Trophoblast cell (in vitro differentiated cells and primary cell): Measurements from ENCODE around the gene PAX7.

Experiments
- DNase-seq, 2 donors: peaks; one replicate each; pipeline ENCODE4 v3.0.0-alpha.2; 2016
- H2AFZ ChIP-seq: 2 replicates; pipeline ENCODE4 v1.6.1; 2013; ENCODE audit warnings: low read length, moderate library complexity, mild to moderate bottlenecking; ENCODE audit not compliant: insufficient read depth, poor library complexity
- H2AK5ac ChIP-seq: 2 replicates; pipeline ENCODE4 v1.6.1; 2013; ENCODE audit warnings: mild to moderate bottlenecking, low read length
- H2BK120ac ChIP-seq: 2 replicates; pipeline ENCODE4 v1.6.1; 2013; ENCODE audit warnings: low read length, mild to moderate bottlenecking, moderate library complexity; ENCODE audit not compliant: insufficient read depth, poor library complexity
- H2BK12ac ChIP-seq: 2 replicates; pipeline ENCODE4 v1.6.1; 2013; ENCODE audit warnings: mild to moderate bottlenecking, low read length, moderate library complexity
- H2BK5ac ChIP-seq: 2 replicates; pipeline ENCODE4 v1.6.1; 2013; ENCODE audit warnings: low read length, low read depth, moderate library complexity, mild to moderate bottlenecking; ENCODE audit not compliant: poor library complexity
- H3K14ac ChIP-seq: 2 replicates; pipeline ENCODE4 v1.6.1; 2013; ENCODE audit warnings: mild to moderate bottlenecking, low read length
- H3K18ac ChIP-seq: 2 replicates; pipeline ENCODE4 v1.6.1; 2013; ENCODE audit warnings: mild to moderate bottlenecking, low read length
- H3K23ac ChIP-seq: 2 replicates; pipeline ENCODE4 v1.6.1; 2013; ENCODE audit warnings: low read length
- H3K27ac ChIP-seq: 2 replicates; pipeline ENCODE4 v1.5.1; 2013; ENCODE audit warnings: low read depth, mild to moderate bottlenecking, inconsistent platforms, low read length, moderate library complexity
- H3K27me3 ChIP-seq: 2 replicates; pipeline ENCODE4 v1.6.1; 2013; ENCODE audit warnings: inconsistent platforms, mild to moderate bottlenecking, low read length, moderate library complexity; ENCODE audit not compliant: insufficient read depth
- H3K36me3 ChIP-seq, 2 experiments: 1 replicate in 1 of 2; 2 replicates in 1 of 2; pipeline ENCODE4 v1.6.1; 2013; ENCODE audit warnings: low read length in 2 of 2, mild to moderate bottlenecking in 2 of 2, moderate library complexity in 1 of 2; ENCODE audit not compliant: insufficient read depth in 2 of 2, control insufficient read depth in 1 of 2
- H3K4ac ChIP-seq: 2 replicates; pipeline ENCODE4 v1.6.1; 2013; ENCODE audit warnings: low read depth, mild to moderate bottlenecking, low read length, moderate library complexity
- H3K4me1 ChIP-seq, 2 experiments: 1 replicate in 1 of 2; 2 replicates in 1 of 2; pipeline ENCODE4 v1.6.1; 2013; ENCODE audit warnings: low read length in 2 of 2, mild to moderate bottlenecking in 2 of 2, moderate library complexity in 1 of 2; ENCODE audit not compliant: insufficient read depth in 2 of 2, control insufficient read depth in 1 of 2
- H3K4me2 ChIP-seq: 2 replicates; pipeline ENCODE4 v1.6.1; 2013; ENCODE audit warnings: inconsistent platforms, mild to moderate bottlenecking, low read length, moderate library complexity
- H3K4me3 ChIP-seq: 2 replicates; pipeline ENCODE4 v1.5.1; 2013; ENCODE audit warnings: mild to moderate bottlenecking, low read depth, low read length, inconsistent platforms
- H3K79me1 ChIP-seq: one replicate; pipeline ENCODE4 v1.6.1; 2013; ENCODE audit warnings: low read length
- H3K79me2 ChIP-seq: 2 replicates; pipeline ENCODE4 v1.6.1; 2013; ENCODE audit warnings: low read length, mild to moderate bottlenecking; ENCODE audit not compliant: control insufficient read depth, insufficient read depth, poor library complexity
- H3K9ac ChIP-seq: 2 replicates; pipeline ENCODE4 v1.6.1; 2013; ENCODE audit warnings: mild to moderate bottlenecking, low read length
- H3K9me3 ChIP-seq: 2 replicates; pipeline ENCODE4 v1.6.1; 2013; ENCODE audit warnings: low read depth, mild to moderate bottlenecking, control low read depth, inconsistent platforms, low read length; ENCODE audit not compliant: insufficient read depth
- H4K12ac ChIP-seq: 2 replicates; pipeline ENCODE4 v1.6.1; 2013; ENCODE audit warnings: low read depth, mild to moderate bottlenecking, low read length, moderate library complexity
- H4K8ac ChIP-seq: 2 replicates; pipeline ENCODE4 v1.6.1; 2013; ENCODE audit warnings: low read depth, mild to moderate bottlenecking, low read length, moderate library complexity
- H4K91ac ChIP-seq: one replicate; pipeline ENCODE4 v1.6.1; 2013; ENCODE audit warnings: low read depth, mild to moderate bottlenecking, low read length, moderate library complexity
- WGBS: extraction: QIAGEN DNeasy Blood & Tissue Kit; methylation state at CpG from one replicate; pipeline ENCODE4 v1.1.7; 2013; ENCODE audit warnings: missing lambda C conversion rate; ENCODE audit not compliant: insufficient read length, insufficient coverage; ENCODE audit errors: extremely low coverage; 5-methylcytosine and 5-hydroxymethylcytosine counted together

Gene PAX7

DNA sequence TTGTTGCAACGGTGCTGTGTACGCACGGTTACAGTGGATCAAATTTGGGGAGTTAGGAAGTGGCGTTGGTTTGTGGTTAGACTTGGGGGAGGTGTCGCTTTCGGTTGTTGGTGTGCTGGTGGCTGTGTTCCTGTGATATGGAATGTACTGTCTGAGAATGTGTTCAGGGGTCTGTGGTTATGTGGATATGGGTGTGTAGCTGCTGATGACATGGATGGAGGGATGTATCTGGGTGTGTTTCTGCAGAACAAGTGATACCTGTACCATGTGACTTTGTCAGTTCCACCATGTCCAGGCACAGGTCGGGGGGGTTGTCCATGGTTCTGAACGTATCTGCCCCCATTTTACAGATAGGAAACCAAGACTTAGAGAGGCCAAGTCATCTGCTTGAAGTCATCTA lies 22.7 kb downstream of the PAX7 start:
- Histone ChIP-seq H2AFZ (no peak overlapping the region), H3K14ac (no peak overlapping the region), H3K18ac (no peak overlapping the region), H2BK12ac (no peak overlapping the region), H3K4ac (no peak overlapping the region), H2AK5ac (no peak overlapping the region), H2BK120ac (no peak overlapping the region), H3K36me3 (no peaks in the 10 kb centered on the region), H3K9me3 (peaks cover 2% of the 10 kb centered on the region), H3K4me2 (no peak overlapping the region), H2BK5ac (no peak overlapping the region), H3K23ac (no peak overlapping the region), H4K8ac (no peak overlapping the region), H3K4me1 (no peaks in the 10 kb centered on the region), H3K79me1 (no peaks in the 10 kb centered on the region), H3K9ac (no peak overlapping the region), H3K4me3 (no peak overlapping the region), H3K27me3 (peaks cover 25% of the 10 kb centered on the region), H4K12ac (no peak overlapping the region), H4K91ac (no peak overlapping the region), H3K27ac (no peak overlapping the region), H3K79me2 (no peaks in the 10 kb centered on the region)
- DNase-seq: no peak
- WGBS: no CpG with 5 or more reads among the region's 8 CpGs

GRCh38 chr1:18653916-18654315 lies 23.3 kb downstream of the PAX7 start:
- H4K91ac ChIP-seq: no peak overlapping the region
- H3K4me2 ChIP-seq: no peak overlapping the region
- H3K18ac ChIP-seq: no peak overlapping the region
- no peak overlapping the region for H2AK5ac ChIP-seq
- no peak overlapping the region for H3K9ac ChIP-seq
- no peak overlapping the region for H2BK120ac ChIP-seq
- no peak for DNase-seq
- no peaks in the 10 kb centered on the region for H3K4me1 ChIP-seq
- no peaks in the 10 kb centered on the region for H3K36me3 ChIP-seq
- H3K9me3 ChIP-seq: peaks cover 2% of the 10 kb centered on the region
- H3K79me2 ChIP-seq: no peaks in the 10 kb centered on the region
- H3K27ac ChIP-seq: no peak overlapping the region
- H3K27me3 ChIP-seq: peaks cover 20% of the 10 kb centered on the region
- H3K4me3 ChIP-seq: no peak overlapping the region
- H2BK5ac ChIP-seq: no peak overlapping the region
- no CpG with 5 or more reads among the region's 13 CpGs for WGBS
- no peak overlapping the region for H4K12ac ChIP-seq
- H3K79me1 ChIP-seq: no peaks in the 10 kb centered on the region
- H2AFZ ChIP-seq: no peak overlapping the region
- H3K23ac ChIP-seq: no peak overlapping the region
- no peak overlapping the region for H3K4ac ChIP-seq
- H2BK12ac ChIP-seq: no peak overlapping the region
- no peak overlapping the region for H4K8ac ChIP-seq
- no peak overlapping the region for H3K14ac ChIP-seq

DNA sequence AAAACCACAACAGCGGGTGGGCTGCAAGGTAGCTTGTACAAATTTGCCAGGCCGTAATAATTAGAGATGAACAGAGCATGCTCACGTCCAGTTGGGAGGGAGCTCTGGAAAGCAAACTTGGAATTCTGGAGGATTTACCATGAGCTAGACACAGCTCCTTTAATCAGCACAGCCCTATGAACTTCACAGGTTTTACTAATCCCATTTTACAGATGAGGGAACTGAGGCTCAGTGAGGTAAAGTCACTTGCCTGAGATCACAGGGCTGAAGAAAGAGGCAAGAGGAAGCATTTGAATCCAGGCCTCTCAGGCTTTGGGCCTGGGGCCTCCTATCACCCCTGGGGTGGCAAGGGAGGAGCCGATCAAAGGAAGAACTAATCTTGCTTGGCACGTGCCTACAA lies 24.0 kb downstream of the PAX7 start:
- no peaks in the 10 kb centered on the region for H3K79me2 ChIP-seq

GRCh38 chr1:18657506-18658201 lies 27.0 kb downstream of the PAX7 start:
- no peaks in the 10 kb centered on the region for H3K9me3 ChIP-seq
- H3K27me3 ChIP-seq: peaks cover 5% of the 10 kb centered on the region
- H3K14ac ChIP-seq: no peak overlapping the region
- no peak for DNase-seq
- H4K12ac ChIP-seq: no peak overlapping the region
- WGBS: no CpG with 5 or more reads among the region's 17 CpGs
- H3K79me1 ChIP-seq: no peaks in the 10 kb centered on the region
- H2BK120ac ChIP-seq: no peak overlapping the region
- H3K36me3 ChIP-seq: no peaks in the 10 kb centered on the region
- no peak overlapping the region for H2AK5ac ChIP-seq
- no peak overlapping the region for H4K8ac ChIP-seq
- no peaks in the 10 kb centered on the region for H3K4me1 ChIP-seq
- no peak overlapping the region for H2BK12ac ChIP-seq
- H3K4ac ChIP-seq: no peak overlapping the region
- no peak overlapping the region for H3K4me3 ChIP-seq
- H4K91ac ChIP-seq: no peak overlapping the region
- no peak overlapping the region for H3K9ac ChIP-seq
- no peak overlapping the region for H3K23ac ChIP-seq
- H3K18ac ChIP-seq: no peak overlapping the region
- no peak overlapping the region for H3K4me2 ChIP-seq
- no peaks in the 10 kb centered on the region for H3K79me2 ChIP-seq
- H2BK5ac ChIP-seq: no peak overlapping the region
- H2AFZ ChIP-seq: no peak overlapping the region
- H3K27ac ChIP-seq: no peak overlapping the region

More for the DNA sequence above, 24.0 kb downstream of the PAX7 start:
- Histone ChIP-seq H2AK5ac (no peak overlapping the region), H4K8ac (no peak overlapping the region), H3K23ac (no peak overlapping the region), H2BK5ac (no peak overlapping the region), H4K91ac (no peak overlapping the region), H3K27ac (no peak overlapping the region), H3K4ac (no peak overlapping the region), H3K9ac (no peak overlapping the region), H3K79me1 (no peaks in the 10 kb centered on the region), H3K14ac (no peak overlapping the region), H2BK12ac (no peak overlapping the region), H3K4me2 (no peak overlapping the region), H3K4me3 (no peak overlapping the region), H3K36me3 (no peaks in the 10 kb centered on the region), H2BK120ac (no peak overlapping the region), H3K18ac (no peak overlapping the region), H2AFZ (no peak overlapping the region), H3K4me1 (no peaks in the 10 kb centered on the region), H3K27me3 (peaks cover 17% of the 10 kb centered on the region), H4K12ac (no peak overlapping the region), H3K9me3 (no peaks in the 10 kb centered on the region)
- no peak for DNase-seq
- no CpG with 5 or more reads among the region's 5 CpGs for WGBS
